Cardiac fibroblast (primary cell): ENCODE measurements around the gene TGFB1I1.
"Not testable (repeated sequence)": the region's sequence is repeated elsewhere in the genome, so short reads cannot be mapped to it uniquely, and the experiment has no call there.

ENCODE experiments used
- DNase-seq, 2 donors: peaks; one replicate each; pipeline versions ENCODE4 v3.0.0 to v3.0.0-alpha.2; 2010; ENCODE audit warnings: low read depth in 2 of 2
- H3K4me3 ChIP-seq, 2 donors: replicated peaks in 1 of 2; 1 replicate in 1 of 2; 2 replicates in 1 of 2; pipeline ENCODE4 v1.5.1; 2011; ENCODE audit warnings: low read depth in 2 of 2, low read length in 2 of 2, mild to moderate bottlenecking in 2 of 2, moderate library complexity in 1 of 2
- CTCF ChIP-seq: IDR thresholded peaks from one replicate; pipeline ENCODE4 v1.5.1; 2011; ENCODE audit warnings: low read depth, mild to moderate bottlenecking, low read length, inconsistent platforms

TGFB1I1 gene

GRCh38 chr16:31429314-31429713, 42.6 kb upstream of the TGFB1I1 start:
- no peak for TF ChIP-seq CTCF
- DNase-seq, result no peak
- H3K4me3 ChIP-seq, result no peak overlapping the region

GRCh38 chr16:31429796-31430195, 42.2 kb upstream of the TGFB1I1 start:
- no peak for DNase-seq
- no peak for TF ChIP-seq CTCF
- H3K4me3 ChIP-seq, result no peak overlapping the region

GRCh38 chr16:31430380-31431052, 41.4 kb upstream of the TGFB1I1 start:
- no peak overlapping the region for H3K4me3 ChIP-seq
- no peak for TF ChIP-seq CTCF
- DNase-seq, result no peak

- TF ChIP-seq CTCF, result no peak
- H3K4me3 ChIP-seq, result no peak overlapping the region
- no peak for DNase-seq
These were observed 36.4 kb upstream of the TGFB1I1 start for GRCh38 chr16:31435341-31436220.

- no peak for DNase-seq
- no peak overlapping the region for H3K4me3 ChIP-seq
- TF ChIP-seq CTCF, result no peak
These were observed 35.5 kb upstream of the TGFB1I1 start for GRCh38 chr16:31436221-31437045.

GRCh38 chr16:31438414-31438813, 33.5 kb upstream of the TGFB1I1 start:
- TF ChIP-seq CTCF, result no peak
- no peak overlapping the region for H3K4me3 ChIP-seq
- no peak for DNase-seq

GRCh38 chr16:31439023-31439422, 32.9 kb upstream of the TGFB1I1 start:
- not testable (repeated sequence) for H3K4me3 ChIP-seq, DNase-seq
